Heart left ventricle (tissue), 13 donors: ENCODE results near the gene LRRC52.

Source experiments
- CTCF ChIP-seq, 12 donors: fragments of 200-600 bp; sonication (generic) in 4 of 12; IDR thresholded peaks; one replicate each; pipeline versions ENCODE4 v1.5.0 to v1.8.0; 2018 to 2022; ENCODE audit warnings: antibody characterized with exemption in 12 of 12, mild to moderate bottlenecking in 5 of 12
- POLR2A ChIP-seq, 2 donors: fragments of 450-650 bp; IDR thresholded peaks; one replicate each; pipeline ENCODE4 v1.6.1; 2017; ENCODE audit warnings: antibody characterized with exemption in 2 of 2, mild to moderate bottlenecking in 2 of 2, moderate library complexity in 2 of 2
- donor health status: ischemic (EF 13 %, LVEDD 7.1; RV severe dilation, severe dysfunction).
- donor health status: DM: no; HTN: yes; CAD: no.
- donor health status: DM: no; HTN: no; CAD: no.
- donor health status: ischemic (EF 25% LVEDD 6.9; RV normal size, moderate dysfunction).
- donor health status: ischemic (EF 25% LVEDD 5.7; RV mildly dilated, moderate dysfunction).
- donor health status: ischemic (EF 35%, LVEDD 5.7; RV mildly dilated, moderate dysfunction).
- donor health status: nonischemic (EF 11% LVEDD 7.7; RV severe dilation, severe dysfunction).
- donor health status: DM: yes; HTN: yes; CAD: no.
- donor health status: PGD.
- donor health status: ischemic (EF 29% LVEDD 5.4; RV normal size, mild dysfunction).
- donor health status: nonischemic (EF 23%, LVEDD 6.1; RV moderate dilation, normal function).

DNA sequence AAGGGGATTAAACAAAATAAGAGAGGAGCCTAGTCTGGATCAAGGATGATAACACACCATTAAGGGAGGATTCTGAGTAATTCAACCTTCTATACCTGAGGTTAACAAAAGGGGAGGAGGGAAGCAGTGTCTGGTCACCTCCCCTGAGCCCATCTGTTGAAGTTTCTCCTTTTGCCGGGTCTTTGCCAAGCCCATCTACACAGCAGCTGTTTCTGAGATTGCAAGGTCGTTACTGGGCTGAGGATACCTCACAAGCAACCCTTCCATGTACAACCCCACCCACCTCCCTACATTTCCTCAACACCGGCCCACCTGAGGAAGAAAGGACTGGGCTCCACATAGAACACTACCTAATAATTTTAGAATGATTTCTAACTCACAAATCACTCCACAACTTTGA is 26.3 kb downstream of the LRRC52 start:
- TF ChIP-seq POLR2A (IDR thresholded peaks at IDR 0.05) (no peak), CTCF (IDR thresholded peaks at IDR 0.05) (no peak)
